ENCODE data around the gene SMYD3. TPM values are rescaled to one million over a fixed set of nuclear protein-coding genes. Genes with fewer than 3 reads are reported as not detected.

SMYD3 gene
- total and polyA plus RNA-seq, 9 of the 15 experiments (the other 6 are each of a cell fraction or from before 2014, with no cell fraction given) = 128 to 440 (median 197) TPM

- TF ChIP-seq FOXJ2 (tag; IDR thresholded peaks at IDR 0.05) (peak; percentile 69; the same call in 1 of the 2 replicates), ZNF280B (CRISPR knock-in tag; IDR thresholded peaks at IDR 0.05) (no peak), BCLAF1 (IDR thresholded peaks at IDR 0.05; ENCODE audit: borderline replicate concordance in 1 of 2, control insufficient read depth in 1 of 2, low read depth in 2 of 2, low read length in 1 of 2) (no peak), DLX4 (CRISPR knock-in tag; IDR thresholded peaks at IDR 0.05) (no peak), CREM (IDR thresholded peaks at IDR 0.05; ENCODE audit: low read depth) (peak; percentile 59; the same call in 1 of the 2 replicates), RBM15 (IDR thresholded peaks at IDR 0.05; ENCODE audit: insufficient read depth, low read length) (no peak), ZBTB12 (CRISPR knock-in tag; IDR thresholded peaks at IDR 0.05) (no peak), KAT7 (CRISPR knock-in tag; IDR thresholded peaks at IDR 0.05; ENCODE audit: borderline replicate concordance) (no peak), MTA2 (IDR thresholded peaks at IDR 0.05; ENCODE audit: low read depth) (peak; percentile 62), LCOR (CRISPR knock-in tag; IDR thresholded peaks at IDR 0.05) (no peak), CTCFL (IDR thresholded peaks at IDR 0.05; ENCODE audit: borderline replicate concordance, insufficient read depth, low read depth, low read length, poor library complexity, severe bottlenecking) (no peak), ATF1 (CRISPR knock-in tag; IDR thresholded peaks at IDR 0.05) (no peak), ATF1 (tag; IDR thresholded peaks at IDR 0.05) (peak; percentile 42; the same call in 1 of the 2 replicates), ZNF217 (CRISPR knock-in tag; IDR thresholded peaks at IDR 0.05) (no peak), ZNF175 (CRISPR knock-in tag; IDR thresholded peaks at IDR 0.05; ENCODE audit: low read depth) (0 out of 2 replicates have a peak, but pooled peaks have one; percentile 48), ATF6 (CRISPR knock-in tag; IDR thresholded peaks at IDR 0.05) (no peak), PRPF4 (IDR thresholded peaks at IDR 0.05; ENCODE audit: insufficient read depth, low read depth, low read length, poor library complexity, severe bottlenecking) (no peak)
Measured at GRCh38 chr1:246113555-246114095, 393.5 kb downstream of the SMYD3 start (continued).

All from K562 (cell line).